GM12878 (cell line): ENCODE results near the gene PRKAG2. TPM values are rescaled to one million over a fixed set of nuclear protein-coding genes. Genes with fewer than 3 reads are reported as not detected.

Source experiments
- ATAC-seq: fragments of 200-7000 bp; cut with Tn5 transposase; 3 replicates; pipeline ENCODE4 v1.9.1; 2020; ENCODE audit warnings: mild to moderate bottlenecking, moderate library complexity
- BruUV-seq: library from RNA; stranded (reverse); fragments of 400-500 nt; replicated peaks from 2 replicates; lab custom pipeline; 2021; lab: Mats Ljungman, UMichigan
- CTCF ChIA-PET: fragments of 300-600 bp; sonication (Branson Sonifier 250); formaldehyde crosslinking; extraction: SDS; loops from one replicate; lab custom pipeline; 2021; ENCODE audit warnings: inconsistent platforms; lab: Yijun Ruan, JAX
- POLR2A ChIA-PET: fragments of 350-600 bp; formaldehyde crosslinking; extraction: SDS; loops from one replicate; lab custom pipeline; 2021; ENCODE audit warnings: inconsistent platforms; lab: Charles Lee
- RAD21 ChIA-PET: fragments of 300-600 bp; sonication (Branson Sonifier 250); formaldehyde crosslinking; loops from one replicate; lab custom pipeline; 2023; ENCODE audit warnings: antibody characterized with exemption; ENCODE audit not compliant: unreplicated experiment; lab: Charles Lee
- SMC1A ChIA-PET: fragments of 300-600 bp; sonication (Branson Sonifier 250); formaldehyde crosslinking; loops from one replicate; lab custom pipeline; 2023; ENCODE audit not compliant: unreplicated experiment, uncharacterized antibody; lab: Charles Lee
- DNase-seq: peaks from one replicate; pipeline ENCODE4 v3.0.0-alpha.2; 2011; ENCODE audit warnings: low read depth, low spot score
- FAIRE-seq: peaks from 3 replicates; lab custom pipeline; 2011; peaks lifted over from hg19 to GRCh38; lab: Jason Lieb, UNC
- H2AFZ ChIP-seq: 2 replicates; pipeline ENCODE4 v1.6.0; 2011; ENCODE audit warnings: low read depth, low read length, control low read depth; ENCODE audit not compliant: control insufficient read depth
- H3K27ac ChIP-seq: 2 replicates; pipeline ENCODE4 v1.5.1; 2011; ENCODE audit warnings: control low read depth; ENCODE audit not compliant: control insufficient read depth, insufficient read depth
- H3K27me3 ChIP-seq, 2 experiments: replicated peaks in 1 of 2; 2 replicates each; pipeline versions ENCODE4 v1.6.0 to v1.6.1; 2011; ENCODE audit warnings: low read length in 1 of 2; ENCODE audit not compliant: control insufficient read depth in 2 of 2, insufficient read depth in 2 of 2
- H3K36me3 ChIP-seq, 2 experiments: 2 replicates each; pipeline ENCODE4 v1.5.1; 2011; ENCODE audit warnings: low read length in 1 of 2; ENCODE audit not compliant: control insufficient read depth in 2 of 2, insufficient read depth in 2 of 2
- H3K4me1 ChIP-seq: 2 replicates; pipeline ENCODE4 v1.6.1; 2011; ENCODE audit warnings: mild to moderate bottlenecking, low read length, moderate library complexity, mixed read lengths; ENCODE audit not compliant: control insufficient read depth, insufficient read depth
- H3K4me2 ChIP-seq: 2 replicates; pipeline ENCODE4 v1.6.0; 2011; ENCODE audit warnings: control low read depth; ENCODE audit not compliant: control insufficient read depth, insufficient read depth
- H3K4me3 ChIP-seq: fragments of 200-600 bp; sonication (generic); 2 replicates; pipeline ENCODE4 v1.5.1; 2016
- H3K79me2 ChIP-seq: 2 replicates; pipeline ENCODE4 v1.6.0; 2011; ENCODE audit warnings: low read length; ENCODE audit not compliant: control insufficient read depth, insufficient read depth
- H3K9ac ChIP-seq: 2 replicates; pipeline ENCODE4 v1.8.0; 2011; ENCODE audit warnings: low read length, control low read depth, mixed read lengths; ENCODE audit not compliant: control insufficient read depth, insufficient read depth
- H3K9me3 ChIP-seq: replicated peaks from 3 replicates; pipeline ENCODE4 v1.5.1; 2011; ENCODE audit warnings: mild to moderate bottlenecking, low read length; ENCODE audit not compliant: control insufficient read depth, insufficient read depth
- H4K20me1 ChIP-seq: 2 replicates; pipeline ENCODE4 v1.6.0; 2011; ENCODE audit not compliant: control insufficient read depth, insufficient read depth
- BCL3 ChIP-seq: IDR thresholded peaks from 2 replicates; pipeline ENCODE4 v1.6.1; 2011; ENCODE audit warnings: borderline replicate concordance, low read depth, mild to moderate bottlenecking, moderate library complexity, low read length; ENCODE audit not compliant: insufficient read depth, poor library complexity, severe bottlenecking
- CREB1 ChIP-seq: IDR thresholded peaks from 2 replicates; pipeline ENCODE4 v1.6.1; 2012; ENCODE audit warnings: low read depth, mild to moderate bottlenecking, inconsistent platforms
- CUX1 ChIP-seq: IDR thresholded peaks from 2 replicates; pipeline ENCODE4 v1.6.1; 2012; ENCODE audit warnings: improper control_type of control experiment, low read depth, low read length; ENCODE audit not compliant: insufficient replicate concordance
- E4F1 ChIP-seq: fragments of 450-650 bp; IDR thresholded peaks from 2 replicates; pipeline ENCODE4 v1.6.1; 2018; ENCODE audit warnings: borderline replicate concordance, mild to moderate bottlenecking; ENCODE audit not compliant: partially characterized antibody
- MTA2 ChIP-seq: fragments of 450-650 bp; IDR thresholded peaks from 2 replicates; pipeline ENCODE4 v1.6.1; 2016; ENCODE audit warnings: low read depth, mild to moderate bottlenecking, moderate library complexity
- NFXL1 ChIP-seq: fragments of 450-650 bp; IDR thresholded peaks from 2 replicates; pipeline ENCODE4 v1.6.1; 2017; ENCODE audit warnings: antibody characterized with exemption, mild to moderate bottlenecking, borderline replicate concordance
- POLR2AphosphoS5 ChIP-seq: IDR thresholded peaks from 2 replicates; pipeline ENCODE4 v1.6.1; 2011; ENCODE audit warnings: mild to moderate bottlenecking, low read length, inconsistent platforms
- TCF7 ChIP-seq: IDR thresholded peaks from 2 replicates; pipeline ENCODE4 v1.6.1; 2014; ENCODE audit warnings: antibody characterized with exemption, borderline replicate concordance
- WGBS: methylation state at CpG from one replicate; pipeline ENCODE4 v1.1.6; 2016; ENCODE audit warnings: low lambda C conversion rate; ENCODE audit not compliant: insufficient replicate concordance, insufficient coverage; ENCODE audit errors: missing lambda C conversion rate; 5-methylcytosine and 5-hydroxymethylcytosine counted together
- in situ Hi-C: fragments of 300-500 bp; cut with MboI; formaldehyde crosslinking; loops from 9 replicates; pipeline ENCODE4 v1.14.3; 2018; ENCODE audit warnings: mixed read lengths
- intact Hi-C: fragments of 100-400 bp; cut with micrococcal nuclease; formaldehyde crosslinking; loops from one replicate; pipeline ENCODE4 v1.14.2; 2022; ENCODE audit not compliant: unreplicated experiment
- polyA plus RNA-seq, 11 experiments: library from polyadenylated mRNA; depleted of rRNA in 4 of 11; unstranded in 6 of 11; stranded (reverse) in 5 of 11; fragments of >200 nt; fragmentation: Nextera tagmentation in 4 of 11; fragmentation: Illumina TruSeq in 1 of 11; extraction: Ambion mirVana in 4 of 11; extraction: Trizol in 1 of 11; gene quantifications; 1 replicate in 1 of 11; 2 replicates in 10 of 11; pipeline versions ENCODE4 v1.2.1 to v1.2.3, GENCODE V29; 2011 to 2016; ENCODE audit warnings: inconsistent platforms in 2 of 11, missing spikeins in 2 of 11, low read depth in 1 of 11
- total RNA-seq, 4 experiments: library from RNA; depleted of rRNA in 3 of 4; stranded (reverse); fragments of >200 nt in 3 of 4; fragmentation: Illumina TruSeq in 1 of 4; extraction: Trizol in 1 of 4; gene quantifications; 2 replicates each; pipeline versions ENCODE4 v1.2.1 to v1.2.3, GENCODE V29; 2013 to 2021
- TF ChIP-seq, protein P1 (sequence below): fragments of 450-650 bp; IDR thresholded peaks from 2 replicates; pipeline ENCODE4 v1.6.1; 2017; ENCODE audit warnings: low read depth, mild to moderate bottlenecking, moderate library complexity

PRKAG2 gene
- total and polyA plus RNA-seq, 10 of the 15 experiments (the other 5 are each of a cell fraction or from before 2014, with no cell fraction given) = 3.4 to 8.9 (median 6.8) TPM

DNA sequence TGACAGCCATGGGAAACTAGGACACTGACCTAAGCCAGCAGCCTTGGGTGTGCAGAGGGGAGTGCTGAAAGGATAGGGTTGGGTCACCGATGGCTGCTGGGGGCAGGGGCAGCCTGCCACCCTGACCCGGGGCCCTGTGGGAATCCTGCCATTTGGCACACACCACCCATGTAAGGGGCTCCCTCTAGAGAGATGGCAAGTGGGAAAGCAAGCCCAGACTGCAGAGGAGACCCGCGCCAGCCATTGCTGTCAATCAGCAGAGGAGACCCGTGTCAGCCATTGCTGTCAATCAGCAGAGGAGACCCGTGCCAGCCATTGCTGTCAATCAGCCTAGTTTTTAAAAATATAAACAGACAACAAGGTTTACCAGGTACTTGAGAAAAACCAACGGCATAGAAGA lies 27.4 kb upstream of the PRKAG2 start:
- FAIRE-seq (no peak), ATAC-seq (no peak), DNase-seq (no peak)
- Histone ChIP-seq H3K79me2 (no peaks in the 10 kb centered on the region), H4K20me1 (no peaks in the 10 kb centered on the region), H3K4me2 (no peak overlapping the region), H3K9ac (no peak overlapping the region), H3K36me3 (no peaks in the 10 kb centered on the region), H3K27me3 (no peaks in the 10 kb centered on the region), H3K4me3 (no peak overlapping the region), H2AFZ (no peak overlapping the region), H3K27ac (no peak overlapping the region), H3K9me3 (no peaks in the 10 kb centered on the region), H3K4me1 (no peaks in the 10 kb centered on the region)
- ChIA-PET SMC1A (no interaction called here), CTCF (no interaction called here), RAD21 (no interaction called here), POLR2A (no interaction called here)
- TF ChIP-seq CUX1 (no peak), TCF7 (no peak), BCL3 (no peak), POLR2AphosphoS5 (no peak), NFXL1 (no peak), CREB1 (no peak), MTA2 (no peak), E4F1 (no peak)
- TF ChIP-seq, protein P1, sequence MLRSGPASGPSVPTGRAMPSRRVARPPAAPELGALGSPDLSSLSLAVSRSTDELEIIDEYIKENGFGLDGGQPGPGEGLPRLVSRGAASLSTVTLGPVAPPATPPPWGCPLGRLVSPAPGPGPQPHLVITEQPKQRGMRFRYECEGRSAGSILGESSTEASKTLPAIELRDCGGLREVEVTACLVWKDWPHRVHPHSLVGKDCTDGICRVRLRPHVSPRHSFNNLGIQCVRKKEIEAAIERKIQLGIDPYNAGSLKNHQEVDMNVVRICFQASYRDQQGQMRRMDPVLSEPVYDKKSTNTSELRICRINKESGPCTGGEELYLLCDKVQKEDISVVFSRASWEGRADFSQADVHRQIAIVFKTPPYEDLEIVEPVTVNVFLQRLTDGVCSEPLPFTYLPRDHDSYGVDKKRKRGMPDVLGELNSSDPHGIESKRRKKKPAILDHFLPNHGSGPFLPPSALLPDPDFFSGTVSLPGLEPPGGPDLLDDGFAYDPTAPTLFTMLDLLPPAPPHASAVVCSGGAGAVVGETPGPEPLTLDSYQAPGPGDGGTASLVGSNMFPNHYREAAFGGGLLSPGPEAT = no peak
- no TSS peak for BruUV-seq
- 49% methylated on average over 7 of the region's 7 CpGs for whole genome bisulfite sequencing
- in situ Hi-C loops (no loop called here), intact Hi-C loops (no loop called here)
